Activated CD4-positive, alpha-beta T cell treated with anti-CD3 and anti-CD28 coated beads for 36 hours (primary cell): ENCODE results near the gene LRRTM2. TPM values are rescaled to one million over a fixed set of nuclear protein-coding genes. Genes with fewer than 3 reads are reported as not detected.
"Not testable (repeated sequence)": the region's sequence is repeated elsewhere in the genome, so short reads cannot be mapped to it uniquely, and the experiment has no call there.

Experiments
- ATAC-seq: fragments of 200-7000 bp; cut with Tn5 transposase; one replicate; pipeline ENCODE4 v1.10.0; 2021; ENCODE audit warnings: mild to moderate bottlenecking, moderate library complexity
- CTCF ChIA-PET: fragments of 350-600 bp; sonication (Branson Sonifier 250); formaldehyde crosslinking; loops from one replicate; lab custom pipeline; 2021; ENCODE audit warnings: antibody characterized with exemption; lab: Charles Lee
- POLR2A ChIA-PET: fragments of 350-600 bp; sonication (Branson Sonifier 250); formaldehyde crosslinking; loops from one replicate; lab custom pipeline; 2021; ENCODE audit warnings: antibody characterized with exemption, inconsistent platforms; lab: Charles Lee
- DNase-seq: peaks from one replicate; pipeline ENCODE4 v3.0.0-alpha.2; 2020
- H3K27ac Mint-ChIP-seq: one replicate; pipeline ENCODE4 v1.8.0; 2021; ENCODE audit warnings: mixed read lengths
- H3K27me3 Mint-ChIP-seq: one replicate; pipeline ENCODE4 v1.8.0; 2021; ENCODE audit warnings: mixed read lengths
- H3K36me3 Mint-ChIP-seq: one replicate; pipeline ENCODE4 v1.8.0; 2021; ENCODE audit warnings: low read depth, mixed read lengths
- H3K4me1 Mint-ChIP-seq: one replicate; pipeline ENCODE4 v1.8.0; 2021; ENCODE audit warnings: mixed read lengths
- H3K4me3 Mint-ChIP-seq: one replicate; pipeline ENCODE4 v1.8.0; 2021; ENCODE audit warnings: mild to moderate bottlenecking, moderate library complexity, mixed read lengths
- H3K9me3 Mint-ChIP-seq: one replicate; pipeline ENCODE4 v1.8.0; 2021; ENCODE audit warnings: low read depth, mixed read lengths
- intact Hi-C, 2 experiments: fragments of 100-400 bp; cut with DNase I in 1 of 2; cut with micrococcal nuclease in 1 of 2; formaldehyde crosslinking; loops; one replicate each; pipeline versions ENCODE4 v1.14.2 to v1.15.1; 2022 to 2024; cut with DNase I, micrococcal nuclease
- total RNA-seq, 2 experiments: library from RNA; stranded (reverse); gene quantifications; one replicate each; pipeline ENCODE4 v1.2.3, GENCODE V29; 2021

Gene LRRTM2
- under 1 TPM in 1 of 2 experiments, not detected in 1; 0.05 TPM for total RNA-seq

- Mint-ChIP-seq H3K27ac (no peak within 1 kb of the TSS), H3K9me3 (no peaks in the 10 kb centered on the region), H3K27me3 (peaks cover 12% of the 10 kb centered on the region), H3K4me1 (peaks cover 16% of the 10 kb centered on the region), H3K36me3 (no peaks in the 10 kb centered on the region), H3K4me3 (no peak within 1 kb of the TSS)
- intact Hi-C loops: no loop called here
- ATAC-seq: no peak
- POLR2A ChIA-PET: no interaction called here
- no peak for DNase-seq
- CTCF ChIA-PET: interaction anchor here (0.8 kb wide), 1 partner anchor 49 kb away, joined by 3 read pairs; no protein-coding TSS in a partner anchor
These were observed at the start of gene LRRTM2 for GRCh38 chr5:138874771-138875551. Gene LRRTM2 (minus strand): TSS chr5:138875335. CDS start chr5:138874911, 424 bp downstream.

DNA sequence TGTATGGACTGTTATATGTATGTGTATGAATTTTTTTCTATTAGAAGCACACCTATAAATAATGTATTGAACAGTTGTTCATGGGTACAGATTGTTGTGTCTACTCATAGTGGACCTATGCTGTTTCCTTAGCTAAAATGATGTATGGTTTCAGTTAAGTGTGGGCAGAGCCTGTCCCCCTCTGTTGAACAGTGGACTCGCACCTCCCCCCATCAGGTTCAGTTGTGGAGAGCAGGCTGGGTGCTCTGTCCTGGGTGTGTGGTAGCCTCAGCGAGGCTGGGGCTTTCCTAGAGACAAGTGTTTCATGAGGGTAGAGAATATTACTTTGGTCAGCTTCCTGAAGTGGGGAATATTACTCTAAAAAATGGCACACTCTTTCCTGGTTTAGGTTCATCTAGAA is 47.4 kb upstream of the LRRTM2 start:
- Mint-ChIP-seq H3K27me3 (no peaks in the 10 kb centered on the region), H3K4me1 (no peaks in the 10 kb centered on the region)
- CTCF ChIA-PET: no interaction called here

DNA sequence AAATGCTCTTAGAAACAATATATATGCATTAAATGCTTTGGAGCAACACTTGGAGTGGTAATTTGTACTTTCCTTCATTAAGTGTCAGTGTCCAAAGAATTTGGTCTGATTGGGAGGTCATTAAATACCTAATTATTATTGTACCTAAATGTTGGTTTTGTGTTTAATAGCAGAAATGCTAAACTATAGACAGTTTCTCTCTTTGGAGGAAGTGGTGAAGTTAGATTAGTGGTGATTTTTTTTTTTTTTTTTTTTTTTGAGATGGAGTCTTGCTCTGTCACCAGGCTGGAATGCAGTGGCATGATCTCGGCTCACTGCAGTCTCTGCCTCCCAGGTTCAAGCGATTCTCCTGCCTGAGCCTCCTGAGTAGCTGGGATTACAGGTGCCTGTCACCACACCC is 46.2 kb upstream of the LRRTM2 start:
- H3K4me3 Mint-ChIP-seq, H3K36me3 Mint-ChIP-seq, POLR2A ChIA-PET, H3K27me3 Mint-ChIP-seq, DNase-seq, H3K27ac Mint-ChIP-seq, H3K4me1 Mint-ChIP-seq, H3K9me3 Mint-ChIP-seq, intact Hi-C loops, ATAC-seq: not testable (repeated sequence)
- CTCF ChIA-PET: interaction anchor here (0.6 kb wide), 1 partner anchor 1425 kb away, joined by 3 read pairs; no protein-coding TSS in a partner anchor

More for the DNA sequence above, 47.4 kb upstream of the LRRTM2 start:
- intact Hi-C loops: no loop called here
- H3K36me3 Mint-ChIP-seq: peaks cover 4% of the 10 kb centered on the region
- DNase-seq (no peak), ATAC-seq (no peak)
- no peak overlapping the region for H3K4me3 Mint-ChIP-seq
- H3K27ac Mint-ChIP-seq: no peak overlapping the region
- H3K9me3 Mint-ChIP-seq: no peaks in the 10 kb centered on the region
- POLR2A ChIA-PET: no interaction called here

- no peak overlapping the region for H3K4me3 Mint-ChIP-seq
- no peaks in the 10 kb centered on the region for H3K36me3 Mint-ChIP-seq
- ChIA-PET CTCF (no interaction called here), POLR2A (no interaction called here)
- H3K4me1 Mint-ChIP-seq: no peaks in the 10 kb centered on the region
- no peaks in the 10 kb centered on the region for H3K27me3 Mint-ChIP-seq
- H3K27ac Mint-ChIP-seq: no peak overlapping the region
- intact Hi-C loops: no loop called here
- no peaks in the 10 kb centered on the region for H3K9me3 Mint-ChIP-seq
- ATAC-seq: no peak
- no peak for DNase-seq
These were observed 45.0 kb upstream of the LRRTM2 start for GRCh38 chr5:138920181-138920580.

DNA sequence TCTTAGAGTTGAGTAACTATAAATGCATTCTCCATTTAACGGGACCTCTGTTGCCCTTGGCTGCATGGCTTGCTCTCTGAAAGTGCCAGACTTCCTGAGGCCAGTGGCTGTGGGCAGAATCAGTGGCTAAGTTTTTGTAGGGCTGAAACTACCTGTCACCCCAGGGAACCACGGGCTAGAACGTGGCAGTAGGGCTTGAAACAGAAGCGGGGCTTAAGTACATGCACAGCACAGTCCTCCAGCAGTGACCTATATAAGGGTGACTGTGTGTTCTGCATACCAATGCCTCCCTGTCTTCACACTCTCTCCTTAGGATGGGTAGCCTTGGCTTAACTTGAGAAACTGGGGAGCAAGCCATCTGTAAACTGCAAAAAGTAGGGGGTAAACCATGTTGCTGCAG is 43.6 kb upstream of the LRRTM2 start:
- Mint-ChIP-seq H3K27me3 (no peaks in the 10 kb centered on the region), H3K9me3 (no peaks in the 10 kb centered on the region), H3K27ac (no peak overlapping the region), H3K4me3 (no peak overlapping the region), H3K36me3 (no peaks in the 10 kb centered on the region), H3K4me1 (no peaks in the 10 kb centered on the region)
- ChIA-PET POLR2A (no interaction called here), CTCF (no interaction called here)
- DNase-seq (no peak), ATAC-seq (no peak)
- intact Hi-C loops: no loop called here

GRCh38 chr5:138914338-138914737 is 39.2 kb upstream of the LRRTM2 start:
- ChIA-PET CTCF (no interaction called here), POLR2A (no interaction called here)
- ATAC-seq (no peak), DNase-seq (no peak)
- no peaks in the 10 kb centered on the region for H3K9me3 Mint-ChIP-seq
- no peak overlapping the region for H3K27ac Mint-ChIP-seq
- intact Hi-C loops: no loop called here
- H3K27me3 Mint-ChIP-seq: no peaks in the 10 kb centered on the region
- no peak overlapping the region for H3K4me3 Mint-ChIP-seq
- no peaks in the 10 kb centered on the region for H3K4me1 Mint-ChIP-seq
- H3K36me3 Mint-ChIP-seq: no peaks in the 10 kb centered on the region

DNA sequence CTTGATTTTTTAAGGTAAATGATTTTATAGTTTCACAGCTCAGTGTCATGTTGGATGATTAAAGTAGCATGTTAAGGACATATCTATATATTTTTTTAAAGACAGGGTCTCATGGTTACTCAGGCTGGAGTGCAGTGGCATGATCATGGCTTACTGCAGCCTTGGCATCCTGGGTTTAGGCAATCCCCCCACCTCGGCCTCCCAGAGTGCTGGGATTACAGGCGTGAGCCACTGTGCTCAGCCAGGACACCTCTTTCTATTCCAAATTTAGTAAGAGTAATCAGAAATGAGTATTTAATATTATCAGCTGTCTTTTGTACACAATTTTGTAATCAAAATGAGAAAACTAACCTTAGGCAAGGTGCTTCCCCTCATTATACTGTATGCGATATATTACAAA is 38.6 kb upstream of the LRRTM2 start:
- Mint-ChIP-seq H3K27me3 (no peaks in the 10 kb centered on the region), H3K27ac (no peak overlapping the region), H3K9me3 (no peaks in the 10 kb centered on the region), H3K4me3 (no peak overlapping the region), H3K4me1 (no peaks in the 10 kb centered on the region), H3K36me3 (no peaks in the 10 kb centered on the region)
- ATAC-seq (no peak), DNase-seq (no peak)
- intact Hi-C loops: no loop called here
- POLR2A ChIA-PET: no interaction called here
- CTCF ChIA-PET: no interaction called here

DNA sequence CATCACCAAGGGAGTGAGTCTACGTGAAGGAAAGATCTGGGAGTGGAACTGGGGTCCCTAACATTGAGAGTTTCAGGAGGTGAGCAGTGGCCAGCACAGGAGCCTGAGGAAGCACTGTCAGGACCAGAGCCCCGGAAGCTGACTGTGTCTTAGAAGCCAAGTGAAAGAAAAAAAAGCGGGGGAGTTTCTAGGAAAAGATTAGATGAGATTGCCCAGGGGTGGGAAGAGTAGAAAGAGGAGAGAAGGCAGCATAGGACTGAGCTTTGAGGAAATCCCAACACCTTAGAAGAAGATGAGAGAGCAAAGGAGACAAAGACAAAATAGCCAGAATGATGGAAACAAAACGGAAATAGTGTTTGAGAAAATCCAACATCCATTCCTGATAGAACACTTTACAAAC is 37.0 kb upstream of the LRRTM2 start:
- Mint-ChIP-seq H3K9me3 (no peaks in the 10 kb centered on the region), H3K27ac (no peak overlapping the region), H3K36me3 (no peaks in the 10 kb centered on the region), H3K4me3 (no peak overlapping the region), H3K4me1 (no peaks in the 10 kb centered on the region), H3K27me3 (no peaks in the 10 kb centered on the region)
- POLR2A ChIA-PET: no interaction called here
- ATAC-seq (no peak), DNase-seq (no peak)
- CTCF ChIA-PET: interaction anchor here (0.6 kb wide), 1 partner anchor 13 kb away, joined by 3 read pairs; no protein-coding TSS in a partner anchor
- intact Hi-C loops: no loop called here

- no peaks in the 10 kb centered on the region for H3K9me3 Mint-ChIP-seq
- no peak overlapping the region for H3K4me3 Mint-ChIP-seq
- POLR2A ChIA-PET: no interaction called here
- no peaks in the 10 kb centered on the region for H3K4me1 Mint-ChIP-seq
- DNase-seq (no peak), ATAC-seq (no peak)
- intact Hi-C loops: no loop called here
- H3K27me3 Mint-ChIP-seq: no peaks in the 10 kb centered on the region
- CTCF ChIA-PET: no interaction called here
- no peaks in the 10 kb centered on the region for H3K36me3 Mint-ChIP-seq
- no peak overlapping the region for H3K27ac Mint-ChIP-seq
These were observed 36.3 kb upstream of the LRRTM2 start for GRCh38 chr5:138911441-138911840.

DNA sequence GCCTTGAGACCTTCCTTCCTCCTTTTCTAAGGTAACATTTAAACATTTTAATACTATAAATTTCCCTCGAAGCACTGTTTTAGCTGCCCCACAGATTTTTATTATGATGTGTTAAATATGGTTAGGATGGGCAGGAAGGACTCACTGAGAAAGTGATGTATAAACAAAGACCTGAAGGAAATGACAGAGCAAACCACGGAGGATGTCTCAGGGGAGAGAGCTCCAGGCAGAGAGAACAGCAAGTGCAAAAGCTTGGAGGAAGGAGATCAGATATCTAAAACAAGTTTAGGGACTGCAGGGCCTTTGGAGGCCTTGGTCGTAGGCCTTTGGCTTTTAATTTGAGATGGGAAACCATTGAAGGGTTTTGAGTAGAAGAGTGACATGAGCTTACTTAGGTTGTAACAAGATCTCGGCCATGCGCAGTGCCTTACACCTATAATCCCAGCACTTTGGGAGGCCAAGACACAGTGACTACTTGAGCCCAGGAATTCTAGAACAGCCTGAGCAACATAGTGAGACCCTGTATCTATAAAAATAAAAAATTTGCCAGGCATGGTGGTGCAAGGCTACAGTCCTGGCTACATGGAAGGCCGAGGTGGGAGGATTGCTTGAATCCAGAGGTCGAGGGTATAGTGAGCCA is 35.5 kb upstream of the LRRTM2 start:
- Mint-ChIP-seq H3K27ac (no peak overlapping the region), H3K4me3 (no peak overlapping the region), H3K9me3 (no peaks in the 10 kb centered on the region), H3K27me3 (no peaks in the 10 kb centered on the region), H3K4me1 (no peaks in the 10 kb centered on the region), H3K36me3 (no peaks in the 10 kb centered on the region)
- ChIA-PET POLR2A (no interaction called here), CTCF (interaction anchor here (0.6 kb wide), 2 partner anchors 923 to 1911 kb away, joined by 3 read pairs; partner anchors contain the start of gene PCDHA5)
- intact Hi-C loops: no loop called here
- DNase-seq: no peak
- ATAC-seq: no peak

DNA sequence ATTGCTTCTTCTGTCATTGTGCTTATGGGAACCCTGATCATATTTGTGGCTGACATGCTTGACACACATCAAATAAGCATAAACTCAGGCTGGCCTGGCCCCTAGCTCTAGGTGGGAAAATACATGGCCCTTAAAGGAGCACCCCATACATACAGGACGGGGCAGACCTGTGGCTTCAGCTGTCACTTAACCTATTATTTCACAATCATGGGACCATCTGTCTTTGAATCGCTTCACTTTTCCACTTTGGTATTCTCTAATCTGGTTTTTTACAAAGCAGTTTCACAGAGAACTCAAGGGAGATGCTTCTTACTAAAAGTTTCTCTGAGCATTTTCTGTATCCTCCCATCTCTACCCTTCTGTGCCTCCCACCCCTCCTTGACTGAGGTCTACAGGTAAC is 34.6 kb upstream of the LRRTM2 start:
- Mint-ChIP-seq H3K27ac (no peak overlapping the region), H3K9me3 (no peaks in the 10 kb centered on the region), H3K36me3 (no peaks in the 10 kb centered on the region), H3K4me3 (no peak overlapping the region), H3K4me1 (no peaks in the 10 kb centered on the region), H3K27me3 (no peaks in the 10 kb centered on the region)
- DNase-seq: no peak
- ATAC-seq: no peak
- intact Hi-C loops: no loop called here
- ChIA-PET POLR2A (no interaction called here), CTCF (no interaction called here)

DNA sequence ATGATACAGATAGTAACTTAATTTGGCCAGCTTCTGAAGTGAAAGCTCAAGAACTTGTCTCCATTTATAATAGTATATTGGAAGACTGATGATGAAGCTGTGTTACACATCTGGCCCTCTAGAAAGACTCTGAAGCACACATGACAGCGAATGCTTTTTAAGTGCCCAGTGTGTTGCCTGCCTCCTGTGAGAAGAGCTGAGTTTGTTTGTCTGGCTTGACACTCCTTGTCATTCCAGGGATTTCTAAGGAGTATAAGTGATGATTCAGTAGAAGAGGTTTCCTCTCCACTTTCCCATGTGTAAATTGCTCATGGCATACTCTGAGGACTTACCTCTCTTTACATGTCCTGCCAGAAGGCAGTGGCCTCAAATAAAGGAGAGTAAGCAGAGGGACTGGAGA is 30.4 kb upstream of the LRRTM2 start:
- H3K9me3 Mint-ChIP-seq: no peaks in the 10 kb centered on the region
- DNase-seq (no peak), ATAC-seq (no peak)
- intact Hi-C loops: no loop called here
- POLR2A ChIA-PET: no interaction called here
- H3K27ac Mint-ChIP-seq: no peak overlapping the region
- no peaks in the 10 kb centered on the region for H3K27me3 Mint-ChIP-seq
- H3K36me3 Mint-ChIP-seq: peaks cover 3% of the 10 kb centered on the region
- CTCF ChIA-PET: no interaction called here
- H3K4me1 Mint-ChIP-seq: peaks cover 6% of the 10 kb centered on the region
- H3K4me3 Mint-ChIP-seq: no peak overlapping the region
